Stimulated activated CD4-positive, alpha-beta T cell treated with anti-CD3 and anti-CD28 coated beads, Interleukin-4, amount 100 ng/mL, for 4 hours (primary cell): Measurements from ENCODE around the gene MRM1.

Source experiments
- DNase-seq, 2 experiments: peaks; one replicate each; pipeline ENCODE4 v3.0.0-alpha.2; 2020

MRM1 gene

GRCh38 chr17:36632916-36633771, 31.8 kb downstream of the MRM1 start:
- DNase-seq = no peak

- DNase-seq = no peak
Measured at GRCh38 chr17:36640346-36640745, 39.0 kb downstream of the MRM1 start.

- DNase-seq = no peak
Measured at GRCh38 chr17:36640836-36641235, 39.5 kb downstream of the MRM1 start.

- no peak for DNase-seq
Measured at GRCh38 chr17:36641331-36641876, 40.0 kb downstream of the MRM1 start.

GRCh38 chr17:36641877-36642845, 40.8 kb downstream of the MRM1 start:
- DNase-seq = no peak

GRCh38 chr17:36643086-36643685, 41.8 kb downstream of the MRM1 start:
- DNase-seq = no peak

GRCh38 chr17:36645422-36645821, 44.0 kb downstream of the MRM1 start:
- DNase-seq = no peak

- DNase-seq = no peak
Measured at GRCh38 chr17:36647636-36648035, 46.3 kb downstream of the MRM1 start.

GRCh38 chr17:36650096-36650775, 48.9 kb downstream of the MRM1 start:
- DNase-seq = no peak

GRCh38 chr17:36653374-36653773, 52.0 kb downstream of the MRM1 start:
- no peak for DNase-seq

- no peak for DNase-seq
Measured at GRCh38 chr17:36653856-36654255, 52.5 kb downstream of the MRM1 start.

GRCh38 chr17:36655726-36656125, 54.3 kb downstream of the MRM1 start:
- DNase-seq = no peak

- DNase-seq = no peak
Measured at GRCh38 chr17:36657390-36657762, 56.0 kb downstream of the MRM1 start.

GRCh38 chr17:36657763-36658490, 56.5 kb downstream of the MRM1 start:
- DNase-seq = no peak
